Immature natural killer cell (primary cell): ENCODE results near the gene PRRG1. TPM values are rescaled to one million over a fixed set of nuclear protein-coding genes. Genes with fewer than 3 reads are reported as not detected.

Source experiments
- DNase-seq, 3 donors: peaks; one replicate each; pipeline ENCODE4 v3.0.0; 2022; ENCODE audit warnings: mixed read lengths in 1 of 3
- H3K27ac Mint-ChIP-seq, 6 donors: one replicate each; pipeline ENCODE4 v1.8.0; 2020; ENCODE audit warnings: mixed read lengths in 6 of 6, mild to moderate bottlenecking in 5 of 6, inconsistent platforms in 4 of 6, moderate library complexity in 3 of 6
- H3K27me3 Mint-ChIP-seq, 3 donors: one replicate each; pipeline ENCODE4 v1.8.0; 2020 to 2021; ENCODE audit warnings: low read depth in 3 of 3, mild to moderate bottlenecking in 3 of 3, mixed read lengths in 3 of 3, moderate library complexity in 3 of 3, inconsistent platforms in 1 of 3
- H3K36me3 Mint-ChIP-seq, 3 donors: one replicate each; pipeline ENCODE4 v1.8.0; 2020; ENCODE audit warnings: mixed read lengths in 3 of 3, inconsistent platforms in 2 of 3, mild to moderate bottlenecking in 2 of 3
- H3K4me1 Mint-ChIP-seq, 2 donors: one replicate each; pipeline ENCODE4 v1.8.0; 2020; ENCODE audit warnings: inconsistent platforms in 2 of 2, mild to moderate bottlenecking in 2 of 2, mixed read lengths in 2 of 2, moderate library complexity in 1 of 2
- H3K4me3 Mint-ChIP-seq, 5 donors: one replicate each; pipeline ENCODE4 v1.8.0; 2020; ENCODE audit warnings: mild to moderate bottlenecking in 5 of 5, mixed read lengths in 5 of 5, inconsistent platforms in 3 of 5, moderate library complexity in 3 of 5
- H3K9me3 Mint-ChIP-seq, 6 donors: one replicate each; pipeline ENCODE4 v1.8.0; 2020; ENCODE audit warnings: mild to moderate bottlenecking in 6 of 6, mixed read lengths in 6 of 6, inconsistent platforms in 4 of 6, moderate library complexity in 3 of 6
- polyA plus RNA-seq, 3 donors: library from polyadenylated mRNA; unstranded; fragments of 300-500 nt; fragmentation: Illumina TruSeq; gene quantifications; one replicate each; pipeline ENCODE4 v1.2.3, GENCODE V29; 2021

Gene PRRG1
- polyA plus RNA-seq, 3 donors from 2014 or later: not detected

- Mint-ChIP-seq H3K4me3 (peak overlapping the region in 2 of 5 donors; percentile 20 to 64), H3K27me3 (peaks cover 0 to 17% (median 4%) of the 10 kb centered on the region in 3 donors), H3K9me3 (peaks cover 0 to 3% (median 0%) of the 10 kb centered on the region in 6 donors), H3K4me1 (peaks cover 1 to 5% of the 10 kb centered on the region in 2 donors), H3K36me3 (peaks cover 0 to 4% (median 0%) of the 10 kb centered on the region in 3 donors), H3K27ac (no peak overlapping the region)
- DNase-seq: no peak
Observed at GRCh38 chrX:37350034-37350365, 836 bp downstream of the PRRG1 start.

GRCh38 chrX:37353646-37354045 lies 4.5 kb downstream of the PRRG1 start:
- peaks cover 0 to 3% (median 0%) of the 10 kb centered on the region in 6 donors for H3K9me3 Mint-ChIP-seq
- H3K27ac Mint-ChIP-seq: no peak overlapping the region
- no peak overlapping the region for H3K4me3 Mint-ChIP-seq
- peaks cover 0 to 11% (median 4%) of the 10 kb centered on the region in 3 donors for H3K27me3 Mint-ChIP-seq
- H3K36me3 Mint-ChIP-seq: peaks cover 0 to 4% (median 0%) of the 10 kb centered on the region in 3 donors
- DNase-seq: no peak
- peaks cover under 1 to 5% of the 10 kb centered on the region in 2 donors for H3K4me1 Mint-ChIP-seq

GRCh38 chrX:37357436-37357835 lies 8.3 kb downstream of the PRRG1 start:
- no peaks in the 10 kb centered on the region for H3K36me3 Mint-ChIP-seq
- peaks cover 0 to 12% (median 1%) of the 10 kb centered on the region in 6 donors for H3K9me3 Mint-ChIP-seq
- H3K4me1 Mint-ChIP-seq: no peaks in the 10 kb centered on the region
- no peak overlapping the region for H3K27ac Mint-ChIP-seq
- DNase-seq: no peak
- no peak overlapping the region for H3K4me3 Mint-ChIP-seq
- H3K27me3 Mint-ChIP-seq: peaks cover 0 to 1% (median 0%) of the 10 kb centered on the region in 3 donors

GRCh38 chrX:37361596-37361995 lies 12.4 kb downstream of the PRRG1 start:
- H3K27me3 Mint-ChIP-seq: peaks cover 0 to 3% (median 0%) of the 10 kb centered on the region in 3 donors
- no peaks in the 10 kb centered on the region for H3K4me1 Mint-ChIP-seq
- H3K36me3 Mint-ChIP-seq: no peaks in the 10 kb centered on the region
- no peak overlapping the region for H3K27ac Mint-ChIP-seq
- H3K9me3 Mint-ChIP-seq: peaks cover 0 to 12% (median under 1%) of the 10 kb centered on the region in 6 donors
- H3K4me3 Mint-ChIP-seq: no peak overlapping the region
- DNase-seq: no peak

GRCh38 chrX:37364666-37365065 lies 15.5 kb downstream of the PRRG1 start:
- H3K36me3 Mint-ChIP-seq: no peaks in the 10 kb centered on the region
- no peak overlapping the region for H3K27ac Mint-ChIP-seq
- no peak overlapping the region for H3K4me3 Mint-ChIP-seq
- H3K9me3 Mint-ChIP-seq: peaks cover 0 to 7% (median 1%) of the 10 kb centered on the region in 6 donors
- DNase-seq: no peak
- H3K27me3 Mint-ChIP-seq: peaks cover 0 to 3% (median under 1%) of the 10 kb centered on the region in 3 donors
- H3K4me1 Mint-ChIP-seq: no peaks in the 10 kb centered on the region

- Mint-ChIP-seq H3K27ac (no peak overlapping the region), H3K9me3 (peaks cover 0 to 5% (median 0%) of the 10 kb centered on the region in 6 donors), H3K4me1 (no peaks in the 10 kb centered on the region), H3K36me3 (no peaks in the 10 kb centered on the region), H3K4me3 (no peak overlapping the region), H3K27me3 (peaks cover 0 to 2% (median 2%) of the 10 kb centered on the region in 3 donors)
- no peak for DNase-seq
Observed at GRCh38 chrX:37367946-37368345, 18.8 kb downstream of the PRRG1 start.

- no peak for DNase-seq
- Mint-ChIP-seq H3K9me3 (peaks cover 0 to 3% (median 0%) of the 10 kb centered on the region in 6 donors), H3K36me3 (no peaks in the 10 kb centered on the region), H3K27me3 (peaks cover 0 to 2% (median 0%) of the 10 kb centered on the region in 3 donors), H3K4me1 (no peaks in the 10 kb centered on the region), H3K4me3 (no peak overlapping the region), H3K27ac (no peak overlapping the region)
Observed at GRCh38 chrX:37370499-37371141, 21.5 kb downstream of the PRRG1 start.

- H3K27ac Mint-ChIP-seq: no peak overlapping the region
- peaks cover 0 to 3% (median 0%) of the 10 kb centered on the region in 6 donors for H3K9me3 Mint-ChIP-seq
- DNase-seq: no peak
- peaks cover 0 to 2% (median 0%) of the 10 kb centered on the region in 3 donors for H3K27me3 Mint-ChIP-seq
- H3K4me3 Mint-ChIP-seq: no peak overlapping the region
- no peaks in the 10 kb centered on the region for H3K36me3 Mint-ChIP-seq
- no peaks in the 10 kb centered on the region for H3K4me1 Mint-ChIP-seq
Observed at GRCh38 chrX:37371578-37371991, 22.4 kb downstream of the PRRG1 start.

GRCh38 chrX:37378404-37378803 lies 29.2 kb downstream of the PRRG1 start:
- H3K9me3 Mint-ChIP-seq: peaks cover 0 to 6% (median 0%) of the 10 kb centered on the region in 6 donors
- H3K27ac Mint-ChIP-seq: no peak overlapping the region
- H3K27me3 Mint-ChIP-seq: peaks cover 0 to 1% (median 1%) of the 10 kb centered on the region in 3 donors
- H3K36me3 Mint-ChIP-seq: no peaks in the 10 kb centered on the region
- no peak overlapping the region for H3K4me3 Mint-ChIP-seq
- no peaks in the 10 kb centered on the region for H3K4me1 Mint-ChIP-seq
- no peak for DNase-seq

- Mint-ChIP-seq H3K4me1 (no peaks in the 10 kb centered on the region), H3K9me3 (peaks cover 0 to 6% (median 0%) of the 10 kb centered on the region in 6 donors), H3K36me3 (no peaks in the 10 kb centered on the region), H3K27ac (no peak overlapping the region), H3K27me3 (peaks cover 0 to 1% (median 1%) of the 10 kb centered on the region in 3 donors), H3K4me3 (no peak overlapping the region)
- no peak for DNase-seq
Observed at GRCh38 chrX:37378830-37379229, 29.7 kb downstream of the PRRG1 start.

- no peak overlapping the region for H3K27ac Mint-ChIP-seq
- DNase-seq: no peak
- H3K4me1 Mint-ChIP-seq: no peaks in the 10 kb centered on the region
- H3K9me3 Mint-ChIP-seq: peaks cover 0 to 6% (median 0%) of the 10 kb centered on the region in 6 donors
- no peaks in the 10 kb centered on the region for H3K36me3 Mint-ChIP-seq
- H3K27me3 Mint-ChIP-seq: peaks cover 0 to 1% (median 1%) of the 10 kb centered on the region in 3 donors
- no peak overlapping the region for H3K4me3 Mint-ChIP-seq
Observed at GRCh38 chrX:37380256-37380655, 31.1 kb downstream of the PRRG1 start.

- Mint-ChIP-seq H3K27me3 (peaks cover 0 to 1% (median 1%) of the 10 kb centered on the region in 3 donors), H3K36me3 (no peaks in the 10 kb centered on the region), H3K4me3 (no peak overlapping the region), H3K9me3 (peaks cover 0 to 6% (median 0%) of the 10 kb centered on the region in 6 donors), H3K27ac (no peak overlapping the region), H3K4me1 (no peaks in the 10 kb centered on the region)
- DNase-seq: no peak
Observed at GRCh38 chrX:37380924-37381323, 31.8 kb downstream of the PRRG1 start.

- DNase-seq: no peak
- no peak overlapping the region for H3K27ac Mint-ChIP-seq
- H3K4me3 Mint-ChIP-seq: no peak overlapping the region
- H3K27me3 Mint-ChIP-seq: peaks cover 0 to 1% (median 1%) of the 10 kb centered on the region in 3 donors
- H3K36me3 Mint-ChIP-seq: no peaks in the 10 kb centered on the region
- peaks cover 0 to 6% (median 0%) of the 10 kb centered on the region in 6 donors for H3K9me3 Mint-ChIP-seq
- H3K4me1 Mint-ChIP-seq: no peaks in the 10 kb centered on the region
Observed at GRCh38 chrX:37383313-37383712, 34.1 kb downstream of the PRRG1 start.

- DNase-seq: no peak
- Mint-ChIP-seq H3K9me3 (peaks cover 0 to 3% (median 0%) of the 10 kb centered on the region in 6 donors), H3K4me3 (no peak overlapping the region), H3K36me3 (no peaks in the 10 kb centered on the region), H3K27ac (no peak overlapping the region), H3K27me3 (peaks cover 0 to 3% (median 0%) of the 10 kb centered on the region in 3 donors), H3K4me1 (no peaks in the 10 kb centered on the region)
Observed at GRCh38 chrX:37388413-37388812, 39.2 kb downstream of the PRRG1 start.

GRCh38 chrX:37405956-37406355 lies 56.8 kb downstream of the PRRG1 start:
- H3K36me3 Mint-ChIP-seq: no peaks in the 10 kb centered on the region
- no peak overlapping the region for H3K27ac Mint-ChIP-seq
- no peaks in the 10 kb centered on the region for H3K9me3 Mint-ChIP-seq
- no peak overlapping the region for H3K4me3 Mint-ChIP-seq
- H3K27me3 Mint-ChIP-seq: peaks cover 0 to 2% (median 1%) of the 10 kb centered on the region in 3 donors
- no peak for DNase-seq
- no peaks in the 10 kb centered on the region for H3K4me1 Mint-ChIP-seq
